ENCODE results near the gene WFDC10A.

GRCh38 chr20:45629496-45630100, at the start of gene WFDC10A:
- TF ChIP-seq CTCF (IDR thresholded peaks at IDR 0.05) (peak; percentile 88), ZFX (IDR thresholded peaks at IDR 0.05; ENCODE audit: borderline replicate concordance) (no peak)
